A549 (cell line): Measurements from ENCODE around the gene KCNMB1. TPM values are rescaled to one million over a fixed set of nuclear protein-coding genes. Genes with fewer than 3 reads are reported as not detected.

ENCODE experiments used
- ATAC-seq, 2 experiments: fragments of 200-7000 bp in 1 of 2; fragments of >200 bp in 1 of 2; cut with Nextera tagmentation in 1 of 2; cut with Tn5 transposase in 1 of 2; 3 replicates each; pipeline versions ENCODE4 v1.8.0 to v1.9.1; 2018 to 2020; ENCODE audit warnings: mild to moderate bottlenecking in 1 of 2, moderate library complexity in 1 of 2
- CTCF ChIA-PET: fragments of 300-600 bp; sonication (Branson Sonifier 250); formaldehyde crosslinking; extraction: SDS; loops from one replicate; lab custom pipeline; 2021; ENCODE audit warnings: antibody characterized with exemption, inconsistent platforms; lab: Yijun Ruan, JAX
- POLR2A ChIA-PET: fragments of 350-600 bp; formaldehyde crosslinking; extraction: SDS; loops from one replicate; lab custom pipeline; 2021; ENCODE audit warnings: antibody characterized with exemption, inconsistent platforms; lab: Yijun Ruan, JAX
- DNase-seq, 2 experiments: peaks; one replicate each; pipeline versions ENCODE4 v3.0.0 to v3.0.0-alpha.2; 2011 to 2016; ENCODE audit warnings: low read depth in 1 of 2, low spot score in 1 of 2
- FAIRE-seq: peaks from 2 replicates; lab custom pipeline; 2011; peaks lifted over from hg19 to GRCh38; lab: Jason Lieb, UNC
- H3K27ac ChIP-seq, 2 experiments: fragments of >200 bp; sonication (Bioruptor Twin); formaldehyde crosslinking; 3 replicates each; pipeline ENCODE4 v1.5.1; 2016 to 2017
- H3K4me1 ChIP-seq: fragments of >200 bp; sonication (Bioruptor Twin); formaldehyde crosslinking; 3 replicates; pipeline ENCODE4 v1.6.1; 2016
- H3K4me2 ChIP-seq: fragments of >200 bp; sonication (Bioruptor Twin); formaldehyde crosslinking; 3 replicates; pipeline ENCODE4 v1.6.1; 2016
- H3K4me3 ChIP-seq: fragments of >200 bp; sonication (Bioruptor Twin); formaldehyde crosslinking; 3 replicates; pipeline ENCODE4 v1.5.1; 2016
- H3K9me3 ChIP-seq: fragments of >200 bp; sonication (Bioruptor Twin); formaldehyde crosslinking; 3 replicates; pipeline ENCODE4 v1.6.1; 2016
- CEBPB ChIP-seq, 2 experiments: fragments of >200 bp in 1 of 2; sonication (Bioruptor Twin) in 1 of 2; formaldehyde crosslinking in 1 of 2; IDR thresholded peaks; 2 replicates each; pipeline ENCODE4 v1.6.1; 2012 to 2016
- ESRRA ChIP-seq: fragments of 150-350 bp; IDR thresholded peaks from 2 replicates; pipeline ENCODE4 v1.6.1; 2014; ENCODE audit warnings: mild to moderate bottlenecking, low read length, borderline replicate concordance
- HEYL ChIP-seq: fragments of 250-450 bp; sonication (Bioruptor Pico); IDR thresholded peaks from 2 replicates; pipeline ENCODE4 v1.8.0; 2021; ENCODE audit warnings: mild to moderate bottlenecking, moderate library complexity
- HOXB5 ChIP-seq: fragments of 250-450 bp; sonication (Bioruptor Pico); IDR thresholded peaks from 2 replicates; pipeline ENCODE4 v1.5.0; 2020; ENCODE audit warnings: mild to moderate bottlenecking, moderate library complexity
- KDM5A ChIP-seq: fragments of 200-600 bp; sonication (generic); IDR thresholded peaks from 2 replicates; pipeline ENCODE4 v1.6.1; 2016; ENCODE audit warnings: antibody characterized with exemption, mild to moderate bottlenecking
- PHF8 ChIP-seq: fragments of 200-600 bp; sonication (generic); IDR thresholded peaks from 2 replicates; pipeline ENCODE4 v1.6.1; 2016; ENCODE audit warnings: low read depth, mild to moderate bottlenecking, antibody characterized with exemption, moderate library complexity, borderline replicate concordance
- POLR2A ChIP-seq: IDR thresholded peaks from 2 replicates; pipeline ENCODE4 v1.6.1; 2012; ENCODE audit warnings: mild to moderate bottlenecking, low read length
- POLR2AphosphoS2 ChIP-seq: conservative IDR thresholded peaks from 2 replicates; pipeline ENCODE4 v1.6.1; 2012; ENCODE audit warnings: low read length, improper control_type of control experiment, inconsistent platforms
- RAD21 ChIP-seq, 2 experiments: fragments of >200 bp in 1 of 2; sonication (Bioruptor Twin) in 1 of 2; formaldehyde crosslinking in 1 of 2; IDR thresholded peaks in 1 of 2; conservative IDR thresholded peaks in 1 of 2; 2 replicates in 1 of 2; 3 replicates in 1 of 2; pipeline ENCODE4 v1.6.1; 2012 to 2018; ENCODE audit warnings: inconsistent platforms in 1 of 2
- ZC3H11A ChIP-seq: fragments of 450-650 bp; IDR thresholded peaks from 2 replicates; pipeline ENCODE4 v1.6.1; 2014; ENCODE audit warnings: antibody characterized with exemption, mild to moderate bottlenecking
- WGBS: methylation state at CpG from one replicate; pipeline ENCODE4 v1.1.6; 2017; ENCODE audit errors: missing lambda C conversion rate; 5-methylcytosine and 5-hydroxymethylcytosine counted together
- polyA plus RNA-seq, 4 experiments: library from polyadenylated mRNA; depleted of rRNA in 3 of 4; stranded (reverse); fragments of >200 nt; fragmentation: RNase III in 1 of 4; extraction: RNeasy Plus Mini Kit Qiagen cat#74134 plus additional on column Dnase treatment in 1 of 4; gene quantifications; 2 replicates in 3 of 4; 3 replicates in 1 of 4; pipeline ENCODE4 v1.2.3, GENCODE V29; 2011 to 2017
- TF ChIP-seq, protein P1 (sequence below): fragments of >200 bp; sonication (Bioruptor Twin); formaldehyde crosslinking; IDR thresholded peaks from 3 replicates; pipeline ENCODE4 v1.6.1; 2016
- TF ChIP-seq, protein P2 (sequence below): fragments of >200 bp; sonication (Bioruptor Twin); formaldehyde crosslinking; IDR thresholded peaks from 3 replicates; pipeline ENCODE4 v1.5.1; 2016

KCNMB1 gene
- polyA plus RNA-seq, 2 of the 4 experiments (the other 2 are of a cell fraction) = not detected

DNA sequence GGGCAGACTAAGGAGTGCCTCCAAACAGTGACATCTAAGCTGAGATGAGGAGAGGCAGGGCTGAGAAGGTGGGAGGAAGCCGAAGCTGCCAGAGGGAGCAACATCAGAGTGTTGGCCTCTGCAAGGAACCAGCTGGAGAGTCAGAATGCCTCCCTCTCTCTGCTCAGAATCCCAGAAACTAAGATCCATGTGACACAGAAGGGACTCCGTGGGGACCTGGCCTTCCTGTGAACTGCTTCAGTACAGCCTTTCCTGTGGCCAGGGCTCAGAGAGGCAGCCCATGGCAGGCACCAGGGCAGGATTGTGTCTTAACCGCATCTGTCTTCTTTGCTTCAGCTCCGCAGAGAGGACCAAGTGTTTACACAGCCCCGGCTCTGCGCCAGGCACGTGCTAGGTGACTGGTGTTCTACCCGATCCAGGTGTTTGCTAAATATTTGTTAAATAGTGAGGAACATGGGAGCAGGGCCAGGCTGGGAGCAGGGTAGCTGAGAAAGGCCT lies 33.5 kb downstream of the KCNMB1 start:
- ChIA-PET CTCF (no interaction called here), POLR2A (no interaction called here)
- H3K4me3 ChIP-seq = no peak overlapping the region
- H3K4me2 ChIP-seq = no peak overlapping the region
- H3K4me1 ChIP-seq = no peaks in the 10 kb centered on the region
- TF ChIP-seq KDM5A (no peak), PHF8 (no peak), POLR2A (no peak)
- WGBS = 16% methylated on average over 8 of the region's 8 CpGs
- peaks cover 9% of the 10 kb centered on the region for H3K9me3 ChIP-seq
- FAIRE-seq = no peak
- H3K27ac ChIP-seq = no peak overlapping the region
- DNase-seq = no peak
- ATAC-seq = peak; percentile 18 to 26; a peak in 1 of 6 replicates

DNA sequence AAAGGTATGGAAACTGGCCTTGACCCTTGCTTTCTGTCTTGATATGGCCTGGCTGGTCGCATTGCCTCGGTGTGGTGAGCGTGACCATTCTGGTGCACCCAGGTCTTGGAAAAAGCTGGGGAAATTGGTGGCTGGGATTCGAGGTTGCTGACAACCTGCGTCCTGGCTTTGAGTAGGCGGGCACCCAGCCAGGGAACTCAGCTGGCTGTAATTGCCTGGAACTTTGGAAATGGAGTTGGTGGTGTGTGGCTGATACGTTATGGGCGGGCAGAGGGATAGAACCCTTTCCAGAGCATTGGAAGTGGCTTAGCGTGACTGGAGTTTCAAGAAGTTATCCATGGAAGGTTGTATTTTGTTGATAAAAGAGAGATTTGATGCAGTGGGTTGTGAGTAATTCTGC lies 35.2 kb downstream of the KCNMB1 start:
- ChIA-PET CTCF (no interaction called here), POLR2A (no interaction called here)
- H3K4me1 ChIP-seq = no peaks in the 10 kb centered on the region
- no peak overlapping the region for H3K27ac ChIP-seq
- DNase-seq = no peak
- H3K4me3 ChIP-seq = no peak overlapping the region
- FAIRE-seq = no peak
- 32% methylated on average over 8 of the region's 9 CpGs for WGBS
- ATAC-seq = no peak
- peaks cover 9% of the 10 kb centered on the region for H3K9me3 ChIP-seq
- no peak overlapping the region for H3K4me2 ChIP-seq
- no peak for TF ChIP-seq POLR2AphosphoS2
- TF ChIP-seq HOXB5 = no peak
- no peak for TF ChIP-seq ZC3H11A

DNA sequence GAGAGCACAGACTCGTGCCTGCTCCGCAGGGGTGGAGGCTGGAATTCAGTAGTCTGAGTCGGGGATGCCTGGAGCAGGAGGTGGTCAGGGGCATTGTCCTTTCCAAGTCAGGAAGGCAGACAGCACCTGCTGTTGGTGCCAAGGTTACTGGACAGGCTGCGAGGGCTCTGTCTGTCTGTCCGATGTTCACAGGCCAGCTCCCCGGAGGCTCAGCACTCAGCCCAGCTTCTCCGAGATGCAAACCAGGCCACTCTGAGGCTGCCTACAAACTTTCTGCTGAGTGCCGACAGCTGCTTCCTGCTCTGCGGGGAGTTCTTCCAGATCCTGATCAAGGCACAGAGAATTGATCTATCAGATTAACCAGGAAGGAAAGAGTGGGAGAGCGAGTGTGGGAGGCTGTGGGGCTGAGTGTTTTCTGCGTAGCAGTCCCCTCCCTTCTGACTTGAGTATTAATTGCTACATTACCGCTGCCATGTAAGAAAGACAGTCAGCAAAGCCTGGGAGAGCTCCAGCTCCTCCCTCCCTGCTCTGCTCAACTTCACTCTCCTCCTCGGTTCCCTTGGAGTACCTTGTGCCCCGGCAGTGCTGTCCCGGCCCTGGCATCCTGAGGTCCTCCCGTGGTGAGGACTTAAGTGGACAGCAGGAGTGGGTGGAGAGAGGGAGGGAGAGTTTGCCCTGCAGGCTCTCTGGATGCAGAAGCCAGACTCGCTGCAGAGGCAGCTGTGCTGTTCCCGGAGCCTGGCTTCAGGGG lies 36.0 kb downstream of the KCNMB1 start:
- ChIA-PET POLR2A (no interaction called here), CTCF (no interaction called here)
- Histone ChIP-seq H3K4me3 (no peak overlapping the region), H3K4me2 (no peak overlapping the region), H3K4me1 (no peaks in the 10 kb centered on the region), H3K27ac (no peak overlapping the region), H3K9me3 (peaks cover 9% of the 10 kb centered on the region)
- ATAC-seq (peak in 1 of 2 experiments; percentile 12; a peak in 1 of 6 replicates), DNase-seq (no peak), FAIRE-seq (no peak)
- WGBS = 31% methylated on average over 10 of the region's 18 CpGs
- no peak for TF ChIP-seq ESRRA
- TF ChIP-seq, protein P1, sequence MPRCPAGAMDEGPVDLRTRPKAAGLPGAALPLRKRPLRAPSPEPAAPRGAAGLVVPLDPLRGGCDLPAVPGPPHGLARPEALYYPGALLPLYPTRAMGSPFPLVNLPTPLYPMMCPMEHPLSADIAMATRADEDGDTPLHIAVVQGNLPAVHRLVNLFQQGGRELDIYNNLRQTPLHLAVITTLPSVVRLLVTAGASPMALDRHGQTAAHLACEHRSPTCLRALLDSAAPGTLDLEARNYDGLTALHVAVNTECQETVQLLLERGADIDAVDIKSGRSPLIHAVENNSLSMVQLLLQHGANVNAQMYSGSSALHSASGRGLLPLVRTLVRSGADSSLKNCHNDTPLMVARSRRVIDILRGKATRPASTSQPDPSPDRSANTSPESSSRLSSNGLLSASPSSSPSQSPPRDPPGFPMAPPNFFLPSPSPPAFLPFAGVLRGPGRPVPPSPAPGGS = no peak

DNA sequence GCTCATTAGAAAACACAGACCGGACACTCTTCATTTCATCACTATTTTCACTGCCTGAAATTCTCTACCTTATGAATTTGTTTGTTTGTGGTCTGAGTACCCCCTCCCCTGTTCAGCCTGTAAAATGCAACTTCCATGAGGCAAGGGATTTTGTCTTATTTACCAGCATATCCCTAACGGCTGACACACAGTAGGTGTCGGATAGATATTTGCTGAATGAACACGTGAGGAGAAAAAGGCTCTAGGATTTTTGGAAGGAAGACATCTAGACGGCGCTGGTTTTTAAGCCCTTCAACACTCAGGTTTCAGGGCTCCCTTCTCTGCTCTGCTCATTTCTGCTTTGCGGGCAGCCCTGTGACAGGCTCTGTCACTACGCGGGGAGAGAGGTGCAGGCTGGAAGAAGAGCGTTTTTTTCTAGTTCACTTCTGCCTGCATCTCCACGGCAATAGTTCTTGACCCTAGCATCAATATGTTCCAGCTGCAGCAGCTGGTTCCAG lies 41.0 kb downstream of the KCNMB1 start:
- FAIRE-seq (no peak), ATAC-seq (no peak), DNase-seq (no peak)
- H3K4me2 ChIP-seq = no peak overlapping the region
- TF ChIP-seq CEBPB (IDR thresholded peaks at IDR 0.05) = no peak
- TF ChIP-seq RAD21 (conservative IDR thresholded peaks at IDR 0.05 in 1 of 2, IDR thresholded peaks at IDR 0.05 in 1 of 2) = peak in 1 of 2 experiments; percentile 18; a peak in 1 of 5 replicates
- no peak for TF ChIP-seq ESRRA
- TF ChIP-seq, protein P2, sequence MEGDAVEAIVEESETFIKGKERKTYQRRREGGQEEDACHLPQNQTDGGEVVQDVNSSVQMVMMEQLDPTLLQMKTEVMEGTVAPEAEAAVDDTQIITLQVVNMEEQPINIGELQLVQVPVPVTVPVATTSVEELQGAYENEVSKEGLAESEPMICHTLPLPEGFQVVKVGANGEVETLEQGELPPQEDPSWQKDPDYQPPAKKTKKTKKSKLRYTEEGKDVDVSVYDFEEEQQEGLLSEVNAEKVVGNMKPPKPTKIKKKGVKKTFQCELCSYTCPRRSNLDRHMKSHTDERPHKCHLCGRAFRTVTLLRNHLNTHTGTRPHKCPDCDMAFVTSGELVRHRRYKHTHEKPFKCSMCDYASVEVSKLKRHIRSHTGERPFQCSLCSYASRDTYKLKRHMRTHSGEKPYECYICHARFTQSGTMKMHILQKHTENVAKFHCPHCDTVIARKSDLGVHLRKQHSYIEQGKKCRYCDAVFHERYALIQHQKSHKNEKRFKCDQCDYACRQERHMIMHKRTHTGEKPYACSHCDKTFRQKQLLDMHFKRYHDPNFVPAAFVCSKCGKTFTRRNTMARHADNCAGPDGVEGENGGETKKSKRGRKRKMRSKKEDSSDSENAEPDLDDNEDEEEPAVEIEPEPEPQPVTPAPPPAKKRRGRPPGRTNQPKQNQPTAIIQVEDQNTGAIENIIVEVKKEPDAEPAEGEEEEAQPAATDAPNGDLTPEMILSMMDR = no peak
- TF ChIP-seq HEYL = no peak
- H3K27ac ChIP-seq = no peak overlapping the region
- ChIA-PET POLR2A (no interaction called here), CTCF (no interaction called here)
- no peak overlapping the region for H3K4me3 ChIP-seq
- peaks cover 15% of the 10 kb centered on the region for H3K9me3 ChIP-seq
- 40% methylated on average over 11 of the region's 11 CpGs for WGBS
- H3K4me1 ChIP-seq = no peaks in the 10 kb centered on the region
